Right atrium auricular region (tissue), 2 donors: ENCODE data around the gene FOXP1. TPM values are rescaled to one million over a fixed set of nuclear protein-coding genes. Genes with fewer than 3 reads are reported as not detected.

Experiments used
- DNase-seq: peaks from one replicate; pipeline ENCODE4 v3.0.0-alpha.2; 2019; ENCODE audit warnings: low spot score
- H3K27ac ChIP-seq, 2 donors: fragments of 200-600 bp; sonication (generic); 1 replicate in 1 of 2; 2 replicates in 1 of 2; pipeline ENCODE4 v1.5.1; 2016 to 2019
- H3K27me3 ChIP-seq, 2 donors: fragments of 200-600 bp; sonication (generic); one replicate each; pipeline versions ENCODE4 v1.5.1 to v1.6.0; 2017 to 2019
- H3K36me3 ChIP-seq: fragments of 200-600 bp; sonication (generic); one replicate; pipeline ENCODE4 v1.5.1; 2016
- H3K4me1 ChIP-seq, 2 donors: fragments of 200-600 bp; sonication (generic); one replicate each; pipeline versions ENCODE4 v1.5.1 to v1.6.0; 2017 to 2019
- H3K4me3 ChIP-seq, 2 donors: fragments of 200-600 bp; sonication (generic); 1 replicate in 1 of 2; 2 replicates in 1 of 2; pipeline ENCODE4 v1.5.1; 2017 to 2019; ENCODE audit warnings: mild to moderate bottlenecking in 1 of 2, moderate library complexity in 1 of 2
- H3K9me3 ChIP-seq, 2 donors: fragments of 200-600 bp; sonication (generic); one replicate each; pipeline ENCODE4 v1.5.1; 2019
- CTCF ChIP-seq, 2 donors: fragments of 200-600 bp; sonication (generic); IDR thresholded peaks; one replicate each; pipeline ENCODE4 v1.5.1; 2019; ENCODE audit warnings: antibody characterized with exemption in 2 of 2
- total RNA-seq, 2 donors: library from RNA; depleted of rRNA; stranded (reverse); fragments of >200 nt; gene quantifications; one replicate each; pipeline ENCODE4 v1.1.0, GENCODE V29; 2016

The FOXP1 gene
- total RNA-seq, 2 donors from 2014 or later, result 39.2 to 59.0 TPM

DNA sequence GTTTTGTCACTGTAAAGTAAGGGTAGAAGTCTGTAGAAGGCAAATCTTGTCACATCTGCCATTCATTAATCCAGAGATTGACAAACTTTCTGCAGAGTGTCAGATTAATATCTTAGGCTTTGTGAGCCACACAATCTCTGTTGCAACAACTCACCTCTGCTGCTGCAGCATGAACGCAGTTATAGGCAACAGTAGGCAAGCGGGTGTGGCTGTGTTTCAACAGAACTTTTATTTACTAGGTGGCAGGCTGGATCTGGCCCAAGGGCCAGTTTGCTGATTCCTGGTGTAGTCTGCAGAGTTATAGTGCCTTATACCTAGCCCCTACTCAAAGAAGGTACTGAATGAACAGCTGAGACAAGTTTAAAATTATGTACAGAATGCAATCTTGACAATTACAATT lies 396.7 kb downstream of the FOXP1 start:
- H3K4me3 ChIP-seq, result no peak overlapping the region
- no peaks in the 10 kb centered on the region for H3K36me3 ChIP-seq

DNA sequence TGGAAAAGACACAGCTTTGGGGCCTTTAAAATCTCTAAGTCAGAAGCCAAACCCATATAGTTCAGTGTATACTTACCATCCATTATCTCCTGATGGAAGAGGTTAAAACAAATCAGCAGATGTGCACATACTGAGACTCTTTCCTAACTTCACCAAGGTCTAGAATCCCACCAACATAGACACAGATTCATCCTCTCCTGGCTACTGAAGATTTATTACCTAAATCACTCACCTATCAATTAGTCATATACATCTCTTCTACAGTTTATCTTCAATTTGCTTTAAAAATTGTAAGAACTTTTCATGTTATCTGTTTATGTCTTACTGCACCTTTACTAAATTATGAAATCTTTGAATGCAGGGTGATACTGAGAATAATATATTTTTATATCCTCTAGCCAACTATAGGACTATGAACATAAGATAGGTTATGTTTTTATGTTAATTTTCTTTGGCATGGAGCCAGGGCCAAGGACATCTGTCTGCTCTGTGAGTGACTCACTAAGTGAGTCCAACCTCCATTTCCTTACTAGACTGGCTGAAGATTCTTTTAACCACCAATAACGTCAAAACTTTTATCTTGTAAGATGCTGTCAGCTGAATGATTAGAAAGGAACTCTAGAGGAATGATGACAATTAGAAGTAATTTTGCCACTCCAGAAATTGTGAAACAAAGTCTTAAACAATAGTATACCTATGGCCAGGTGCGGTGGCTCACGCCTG lies 397.6 kb downstream of the FOXP1 start:
- H3K27ac ChIP-seq, result no peak overlapping the region
- no peak for TF ChIP-seq CTCF (IDR thresholded peaks at IDR 0.05)

More for the DNA sequence above, 396.7 kb downstream of the FOXP1 start:
- Histone ChIP-seq H3K9me3 (no peaks in the 10 kb centered on the region), H3K27me3 (no peaks in the 10 kb centered on the region), H3K4me1 (no peaks in the 10 kb centered on the region), H3K27ac (no peak overlapping the region)
- TF ChIP-seq CTCF (IDR thresholded peaks at IDR 0.05), result no peak
- DNase-seq, result no peak

DNA sequence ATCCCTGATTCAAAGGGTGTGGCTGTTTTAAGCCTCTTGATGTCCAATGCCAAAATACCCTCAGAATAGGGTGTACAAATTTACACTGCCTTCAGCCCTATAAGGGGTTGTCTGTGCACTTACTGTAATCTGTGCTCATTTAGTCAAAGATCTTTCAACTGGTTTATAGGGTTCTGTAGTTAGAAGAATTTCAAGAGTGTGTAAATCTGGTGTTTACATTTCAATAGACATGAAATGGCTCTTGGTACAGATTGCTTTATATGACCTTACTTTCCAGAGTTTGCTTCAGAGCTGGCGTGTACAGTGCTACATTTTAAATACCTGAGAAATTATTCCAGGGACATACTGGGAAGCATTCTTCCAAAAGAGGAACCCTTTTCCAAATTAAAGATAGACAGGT lies 399.3 kb downstream of the FOXP1 start:
- Histone ChIP-seq H3K4me1 (no peaks in the 10 kb centered on the region), H3K9me3 (no peaks in the 10 kb centered on the region), H3K27me3 (no peaks in the 10 kb centered on the region), H3K27ac (no peak overlapping the region), H3K4me3 (no peak overlapping the region), H3K36me3 (no peaks in the 10 kb centered on the region)
- TF ChIP-seq CTCF (IDR thresholded peaks at IDR 0.05), result no peak
- DNase-seq, result no peak

More for the DNA sequence above, 397.6 kb downstream of the FOXP1 start:
- Histone ChIP-seq H3K27me3 (no peaks in the 10 kb centered on the region), H3K4me3 (no peak overlapping the region), H3K36me3 (no peaks in the 10 kb centered on the region), H3K4me1 (no peaks in the 10 kb centered on the region), H3K9me3 (no peaks in the 10 kb centered on the region)
- DNase-seq, result no peak

DNA sequence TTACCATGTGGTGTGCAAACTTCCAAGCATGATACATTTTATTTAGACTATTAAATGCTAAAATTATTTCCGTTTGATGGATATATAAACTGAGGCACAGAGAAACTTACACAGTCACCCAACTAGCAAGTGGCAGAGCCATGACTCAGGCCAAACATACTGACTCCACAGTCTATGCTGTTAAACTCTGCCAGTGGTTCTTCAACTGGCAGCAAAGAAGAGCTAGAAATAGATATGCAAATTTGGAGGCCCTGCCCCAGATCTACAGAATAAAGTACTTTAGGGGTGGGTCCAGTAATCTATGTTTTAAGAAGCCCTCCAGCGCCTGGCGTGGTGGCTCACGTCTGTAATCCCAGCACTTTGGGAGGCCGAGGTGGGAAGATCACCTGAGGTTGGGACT lies 400.0 kb downstream of the FOXP1 start:
- Histone ChIP-seq H3K4me3 (no peak overlapping the region), H3K4me1 (no peaks in the 10 kb centered on the region), H3K27ac (no peak overlapping the region), H3K9me3 (no peaks in the 10 kb centered on the region), H3K27me3 (no peaks in the 10 kb centered on the region), H3K36me3 (no peaks in the 10 kb centered on the region)
- no peak for DNase-seq
- no peak for TF ChIP-seq CTCF (IDR thresholded peaks at IDR 0.05)

DNA sequence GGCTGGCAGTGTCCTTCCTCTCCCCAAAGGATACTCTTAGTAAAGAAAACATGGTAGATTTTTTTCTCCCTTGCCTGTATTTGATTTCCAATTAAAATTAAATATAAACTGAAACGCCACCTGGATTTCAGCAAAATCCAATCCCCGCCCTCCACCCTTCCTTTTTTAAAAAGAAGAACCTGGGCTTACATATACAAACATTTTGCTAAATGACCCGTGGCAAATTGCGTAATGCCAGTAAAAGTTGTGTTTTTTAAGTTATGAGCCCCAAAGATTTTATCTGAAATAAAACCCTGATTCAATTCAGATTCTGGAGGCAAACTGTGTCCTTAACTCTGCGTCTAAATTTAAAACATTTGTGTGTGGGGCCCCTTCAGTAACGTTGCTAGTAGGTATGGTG lies 403.0 kb downstream of the FOXP1 start:
- no peaks in the 10 kb centered on the region for H3K4me1 ChIP-seq
- H3K4me3 ChIP-seq, result no peak overlapping the region
- DNase-seq, result no peak
- H3K27me3 ChIP-seq, result no peaks in the 10 kb centered on the region
- no peaks in the 10 kb centered on the region for H3K36me3 ChIP-seq
- no peaks in the 10 kb centered on the region for H3K9me3 ChIP-seq
- no peak overlapping the region for H3K27ac ChIP-seq
- no peak for TF ChIP-seq CTCF (IDR thresholded peaks at IDR 0.05)

DNA sequence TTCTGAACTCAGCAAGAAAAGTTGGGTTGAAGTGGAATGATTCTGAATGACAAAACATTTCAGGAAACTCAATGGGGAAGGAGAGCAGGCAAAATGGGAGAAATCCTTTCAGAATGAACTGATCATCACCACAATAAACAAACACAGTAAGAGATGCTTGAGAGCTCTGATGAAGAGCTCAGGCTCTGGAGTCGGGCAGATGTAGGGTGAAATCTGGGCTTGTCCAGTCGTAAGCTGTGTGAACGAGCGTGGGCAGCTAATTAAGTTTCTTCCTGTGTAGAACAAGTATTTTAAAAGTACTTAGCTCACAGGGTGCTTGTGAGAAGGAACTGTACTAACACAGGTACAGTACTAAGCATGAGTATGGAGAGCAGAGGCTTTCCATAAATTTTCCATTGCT lies 406.2 kb downstream of the FOXP1 start:
- no peaks in the 10 kb centered on the region for H3K36me3 ChIP-seq
- TF ChIP-seq CTCF (IDR thresholded peaks at IDR 0.05), result no peak
- no peaks in the 10 kb centered on the region for H3K27me3 ChIP-seq
- H3K9me3 ChIP-seq, result no peaks in the 10 kb centered on the region
- no peak for DNase-seq
- no peak overlapping the region for H3K4me3 ChIP-seq
- no peaks in the 10 kb centered on the region for H3K4me1 ChIP-seq
- H3K27ac ChIP-seq, result no peak overlapping the region
